ENCODE results near the gene MTM1. TPM values are rescaled to one million over a fixed set of nuclear protein-coding genes. Genes with fewer than 3 reads are reported as not detected.
A peak's percentile ranks its signal among the peaks of the same experiment; 100 is the strongest.

MTM1 gene
- total RNA-seq, 2 experiments from 2014 or later: 38.6 to 40.3 TPM

- H3K4me1 Mint-ChIP-seq: peaks cover 29% of the 10 kb centered on the region
- no peak for ATAC-seq
- CTCF ChIA-PET: interaction anchor here (1.0 kb wide), 1 partner anchor 20 kb away, joined by 5 read pairs; no protein-coding TSS in a partner anchor
- peaks cover 2% of the 10 kb centered on the region for H3K36me3 Mint-ChIP-seq
- H3K27ac Mint-ChIP-seq: no peak overlapping the region
- no peak for DNase-seq
- H3K27me3 Mint-ChIP-seq: no peaks in the 10 kb centered on the region
- H3K4me3 Mint-ChIP-seq: peak overlapping the region; percentile 81
- no peaks in the 10 kb centered on the region for H3K9me3 Mint-ChIP-seq (ENCODE audit: low read depth)
Observed at GRCh38 chrX:150567645-150568319, 639 bp upstream of the MTM1 start.

GRCh38 chrX:150569155-150569477, 695 bp downstream of the MTM1 start:
- DNase-seq (peak; percentile 71), ATAC-seq (peak; percentile 21)
- no peaks in the 10 kb centered on the region for H3K9me3 Mint-ChIP-seq (ENCODE audit: low read depth)
- peaks cover 42% of the 10 kb centered on the region for H3K4me1 Mint-ChIP-seq
- CTCF ChIA-PET: interaction anchor here (0.9 to 2.0 kb wide), 3 partner anchors 86 to 205 kb away, joined by 4 read pairs; no protein-coding TSS in a partner anchor
- H3K27ac Mint-ChIP-seq: peak overlapping the region; percentile 90
- peak overlapping the region; percentile 81 for H3K4me3 Mint-ChIP-seq
- H3K36me3 Mint-ChIP-seq: peaks cover 2% of the 10 kb centered on the region
- no peaks in the 10 kb centered on the region for H3K27me3 Mint-ChIP-seq

- no peak for ATAC-seq
- Mint-ChIP-seq H3K9me3 (ENCODE audit: low read depth) (no peaks in the 10 kb centered on the region), H3K27me3 (no peaks in the 10 kb centered on the region), H3K27ac (peak overlapping the region; percentile 90), H3K4me1 (peaks cover 55% of the 10 kb centered on the region), H3K4me3 (peak overlapping the region; percentile 81), H3K36me3 (peaks cover 6% of the 10 kb centered on the region)
- CTCF ChIA-PET: interaction anchor here (1.5 to 2.0 kb wide), 3 partner anchors 17 to 205 kb away, joined by 4 to 11 read pairs (median 4); no protein-coding TSS in a partner anchor
- no peak for DNase-seq
Observed at GRCh38 chrX:150570512-150570911, 2.1 kb downstream of the MTM1 start.

GRCh38 chrX:150572206-150572605, 3.8 kb downstream of the MTM1 start:
- H3K9me3 Mint-ChIP-seq (ENCODE audit: low read depth): no peaks in the 10 kb centered on the region
- peak overlapping the region; percentile 81 for H3K4me3 Mint-ChIP-seq
- ATAC-seq: no peak
- H3K27ac Mint-ChIP-seq: peak overlapping the region; percentile 94
- CTCF ChIA-PET: interaction anchor here (1.7 kb wide), 1 partner anchor 26 kb away, joined by 5 read pairs; no protein-coding TSS in a partner anchor
- H3K27me3 Mint-ChIP-seq: no peaks in the 10 kb centered on the region
- peaks cover 7% of the 10 kb centered on the region for H3K36me3 Mint-ChIP-seq
- no peak for DNase-seq
- peaks cover 71% of the 10 kb centered on the region for H3K4me1 Mint-ChIP-seq

- CTCF ChIA-PET: interaction anchor here (0.7 to 1.7 kb wide), 2 partner anchors 27 to 87 kb away, joined by 3 to 5 read pairs; no protein-coding TSS in a partner anchor
- H3K27ac Mint-ChIP-seq: peak overlapping the region; percentile 94
- peak overlapping the region; percentile 81 for H3K4me3 Mint-ChIP-seq
- H3K27me3 Mint-ChIP-seq: no peaks in the 10 kb centered on the region
- no peak for DNase-seq
- ATAC-seq: no peak
- no peaks in the 10 kb centered on the region for H3K9me3 Mint-ChIP-seq (ENCODE audit: low read depth)
- peaks cover 76% of the 10 kb centered on the region for H3K4me1 Mint-ChIP-seq
- peaks cover 12% of the 10 kb centered on the region for H3K36me3 Mint-ChIP-seq
Observed at GRCh38 chrX:150573106-150573505, 4.7 kb downstream of the MTM1 start.

GRCh38 chrX:150573702-150574101, 5.3 kb downstream of the MTM1 start:
- Mint-ChIP-seq H3K27ac (peak overlapping the region; percentile 94), H3K9me3 (ENCODE audit: low read depth) (no peaks in the 10 kb centered on the region), H3K36me3 (peaks cover 18% of the 10 kb centered on the region), H3K4me3 (peak overlapping the region; percentile 81), H3K27me3 (no peaks in the 10 kb centered on the region), H3K4me1 (peaks cover 80% of the 10 kb centered on the region)
- ATAC-seq: peak; percentile 38
- CTCF ChIA-PET: interaction anchor here (0.7 to 1.7 kb wide), 2 partner anchors 27 to 87 kb away, joined by 3 to 5 read pairs; no protein-coding TSS in a partner anchor
- peak; percentile 89 for DNase-seq

GRCh38 chrX:150574559-150575418, 6.4 kb downstream of the MTM1 start:
- peak; percentile 48 for ATAC-seq
- Mint-ChIP-seq H3K4me3 (peak overlapping the region; percentile 81), H3K27me3 (no peaks in the 10 kb centered on the region), H3K36me3 (peaks cover 23% of the 10 kb centered on the region), H3K4me1 (peaks cover 78% of the 10 kb centered on the region), H3K27ac (peak overlapping the region; percentile 94), H3K9me3 (ENCODE audit: low read depth) (no peaks in the 10 kb centered on the region)
- peak; percentile 58 for DNase-seq
- CTCF ChIA-PET: interaction anchor here (1.3 kb wide), 1 partner anchor 28 kb away, joined by 3 read pairs; no protein-coding TSS in a partner anchor

GRCh38 chrX:150575419-150575814, 7.0 kb downstream of the MTM1 start:
- H3K4me3 Mint-ChIP-seq: peak overlapping the region; percentile 81
- H3K4me1 Mint-ChIP-seq: peaks cover 80% of the 10 kb centered on the region
- DNase-seq (peak; percentile 50), ATAC-seq (peak; percentile 26)
- no peaks in the 10 kb centered on the region for H3K9me3 Mint-ChIP-seq (ENCODE audit: low read depth)
- H3K27me3 Mint-ChIP-seq: no peaks in the 10 kb centered on the region
- H3K36me3 Mint-ChIP-seq: peaks cover 28% of the 10 kb centered on the region
- peak overlapping the region; percentile 94 for H3K27ac Mint-ChIP-seq
- CTCF ChIA-PET: interaction anchor here (1.3 kb wide), 1 partner anchor 29 kb away, joined by 3 read pairs; no protein-coding TSS in a partner anchor

GRCh38 chrX:150577174-150577573, 8.8 kb downstream of the MTM1 start:
- H3K4me1 Mint-ChIP-seq: peaks cover 70% of the 10 kb centered on the region
- no peaks in the 10 kb centered on the region for H3K27me3 Mint-ChIP-seq
- H3K27ac Mint-ChIP-seq: peak overlapping the region; percentile 94
- CTCF ChIA-PET: no interaction called here
- H3K4me3 Mint-ChIP-seq: peak overlapping the region; percentile 81
- DNase-seq (no peak), ATAC-seq (no peak)
- H3K9me3 Mint-ChIP-seq (ENCODE audit: low read depth): no peaks in the 10 kb centered on the region
- H3K36me3 Mint-ChIP-seq: peaks cover 30% of the 10 kb centered on the region

- no peak overlapping the region for H3K4me3 Mint-ChIP-seq
- ATAC-seq (no peak), DNase-seq (no peak)
- CTCF ChIA-PET: no interaction called here
- H3K27me3 Mint-ChIP-seq: no peaks in the 10 kb centered on the region
- H3K36me3 Mint-ChIP-seq: peaks cover 28% of the 10 kb centered on the region
- peaks cover 45% of the 10 kb centered on the region for H3K4me1 Mint-ChIP-seq
- H3K27ac Mint-ChIP-seq: no peak overlapping the region
- H3K9me3 Mint-ChIP-seq (ENCODE audit: low read depth): no peaks in the 10 kb centered on the region
Observed at GRCh38 chrX:150581093-150581775, 12.8 kb downstream of the MTM1 start.

GRCh38 chrX:150582338-150582948, 14.0 kb downstream of the MTM1 start:
- H3K4me3 Mint-ChIP-seq: no peak overlapping the region
- ATAC-seq (no peak), DNase-seq (no peak)
- H3K27ac Mint-ChIP-seq: peak overlapping the region; percentile 5
- H3K9me3 Mint-ChIP-seq (ENCODE audit: low read depth): no peaks in the 10 kb centered on the region
- H3K36me3 Mint-ChIP-seq: peaks cover 28% of the 10 kb centered on the region
- peaks cover 40% of the 10 kb centered on the region for H3K4me1 Mint-ChIP-seq
- no peaks in the 10 kb centered on the region for H3K27me3 Mint-ChIP-seq
- CTCF ChIA-PET: no interaction called here

GRCh38 chrX:150587585-150588503, 19.4 kb downstream of the MTM1 start:
- Mint-ChIP-seq H3K9me3 (ENCODE audit: low read depth) (no peaks in the 10 kb centered on the region), H3K4me1 (peaks cover 22% of the 10 kb centered on the region), H3K36me3 (peaks cover 4% of the 10 kb centered on the region), H3K27ac (no peak overlapping the region), H3K4me3 (no peak overlapping the region), H3K27me3 (no peaks in the 10 kb centered on the region)
- CTCF ChIA-PET: interaction anchor here (1.0 to 2.3 kb wide), 9 partner anchors 10 to 223 kb away, joined by 3 to 11 read pairs (median 4); partner anchors contain the start of gene MTM1
- ATAC-seq (peak; percentile 47), DNase-seq (peak; percentile 59)

All from activated CD8-positive, alpha-beta memory T cell treated with anti-CD3 and anti-CD28 coated beads, Interleukin-2, amount 10 ng/mL, durations not matched to agents 7 days and 5 days (primary cell).